GM13977 (cell line): Measurements from ENCODE around the gene ANXA6.

ENCODE experiments used
- DNase-seq: peaks from one replicate; pipeline ENCODE4 v3.0.0; 2012; ENCODE audit warnings: low spot score
- in situ Hi-C: fragments of 300-500 bp; cut with MboI; formaldehyde crosslinking; loops from one replicate; pipeline ENCODE4 v1.12.0; 2022; ENCODE audit warnings: low sequenced_read_pairs, low pct_unique_long_range_greater_than_20kb, mixed read lengths, inconsistent platforms; ENCODE audit not compliant: unreplicated experiment
- TF ChIP-seq, protein P1 (sequence below): IDR thresholded peaks from 2 replicates; pipeline ENCODE4 v1.5.1; 2012; ENCODE audit warnings: mild to moderate bottlenecking, control low read depth; ENCODE audit not compliant: insufficient read depth; ENCODE audit errors: extremely low read depth, missing control alignments

ANXA6 gene

DNA sequence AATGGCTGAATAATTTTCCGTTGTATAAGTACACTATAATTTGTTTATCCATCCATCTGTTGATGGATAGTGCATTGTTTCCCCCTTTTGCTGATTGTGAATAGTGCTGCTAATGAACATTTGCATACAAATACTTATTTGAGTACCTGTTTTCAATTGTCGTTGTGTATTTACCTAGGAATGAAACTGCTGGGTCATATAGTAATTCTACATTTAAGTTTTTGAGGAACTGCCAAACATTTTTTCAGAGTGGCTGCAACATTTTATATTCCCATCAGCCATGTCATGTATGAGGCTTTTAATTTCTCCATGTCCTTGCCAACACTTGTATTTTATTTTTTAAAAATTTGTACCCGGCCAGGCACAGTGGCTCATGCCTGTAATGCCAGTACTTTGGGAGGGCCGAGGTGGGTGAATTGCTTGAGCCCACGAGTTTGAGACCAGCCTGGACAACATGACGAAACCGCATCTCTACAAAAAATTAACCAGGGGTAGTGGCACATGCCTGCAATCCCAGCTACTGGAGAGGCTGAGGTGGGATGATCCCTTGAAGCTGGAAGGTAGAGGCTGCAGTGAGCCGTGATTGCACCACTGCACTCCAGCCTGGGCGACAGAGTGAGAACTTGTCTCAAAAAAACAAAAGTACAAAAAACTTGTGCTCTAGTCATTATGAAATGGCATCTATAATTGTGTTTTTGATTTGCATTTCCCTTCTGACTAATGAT is 2.2 kb upstream of the ANXA6 start:
- TF ChIP-seq, protein P1, sequence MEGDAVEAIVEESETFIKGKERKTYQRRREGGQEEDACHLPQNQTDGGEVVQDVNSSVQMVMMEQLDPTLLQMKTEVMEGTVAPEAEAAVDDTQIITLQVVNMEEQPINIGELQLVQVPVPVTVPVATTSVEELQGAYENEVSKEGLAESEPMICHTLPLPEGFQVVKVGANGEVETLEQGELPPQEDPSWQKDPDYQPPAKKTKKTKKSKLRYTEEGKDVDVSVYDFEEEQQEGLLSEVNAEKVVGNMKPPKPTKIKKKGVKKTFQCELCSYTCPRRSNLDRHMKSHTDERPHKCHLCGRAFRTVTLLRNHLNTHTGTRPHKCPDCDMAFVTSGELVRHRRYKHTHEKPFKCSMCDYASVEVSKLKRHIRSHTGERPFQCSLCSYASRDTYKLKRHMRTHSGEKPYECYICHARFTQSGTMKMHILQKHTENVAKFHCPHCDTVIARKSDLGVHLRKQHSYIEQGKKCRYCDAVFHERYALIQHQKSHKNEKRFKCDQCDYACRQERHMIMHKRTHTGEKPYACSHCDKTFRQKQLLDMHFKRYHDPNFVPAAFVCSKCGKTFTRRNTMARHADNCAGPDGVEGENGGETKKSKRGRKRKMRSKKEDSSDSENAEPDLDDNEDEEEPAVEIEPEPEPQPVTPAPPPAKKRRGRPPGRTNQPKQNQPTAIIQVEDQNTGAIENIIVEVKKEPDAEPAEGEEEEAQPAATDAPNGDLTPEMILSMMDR = peak; percentile 6
- no peak for DNase-seq
- in situ Hi-C loops = loop anchor here (5.0 kb wide), 1 partner anchor 38 kb away; no protein-coding TSS in a partner anchor

GRCh38 chr5:151158287-151158661 is 695 bp upstream of the ANXA6 start:
- TF ChIP-seq, protein P1 = no peak
- in situ Hi-C loops = no loop called here
- peak; percentile 49 for DNase-seq

- in situ Hi-C loops = no loop called here
- peak; percentile 60 for DNase-seq
- TF ChIP-seq, protein P1 = no peak
These were observed 815 bp downstream of the ANXA6 start for GRCh38 chr5:151156507-151157420.

DNA sequence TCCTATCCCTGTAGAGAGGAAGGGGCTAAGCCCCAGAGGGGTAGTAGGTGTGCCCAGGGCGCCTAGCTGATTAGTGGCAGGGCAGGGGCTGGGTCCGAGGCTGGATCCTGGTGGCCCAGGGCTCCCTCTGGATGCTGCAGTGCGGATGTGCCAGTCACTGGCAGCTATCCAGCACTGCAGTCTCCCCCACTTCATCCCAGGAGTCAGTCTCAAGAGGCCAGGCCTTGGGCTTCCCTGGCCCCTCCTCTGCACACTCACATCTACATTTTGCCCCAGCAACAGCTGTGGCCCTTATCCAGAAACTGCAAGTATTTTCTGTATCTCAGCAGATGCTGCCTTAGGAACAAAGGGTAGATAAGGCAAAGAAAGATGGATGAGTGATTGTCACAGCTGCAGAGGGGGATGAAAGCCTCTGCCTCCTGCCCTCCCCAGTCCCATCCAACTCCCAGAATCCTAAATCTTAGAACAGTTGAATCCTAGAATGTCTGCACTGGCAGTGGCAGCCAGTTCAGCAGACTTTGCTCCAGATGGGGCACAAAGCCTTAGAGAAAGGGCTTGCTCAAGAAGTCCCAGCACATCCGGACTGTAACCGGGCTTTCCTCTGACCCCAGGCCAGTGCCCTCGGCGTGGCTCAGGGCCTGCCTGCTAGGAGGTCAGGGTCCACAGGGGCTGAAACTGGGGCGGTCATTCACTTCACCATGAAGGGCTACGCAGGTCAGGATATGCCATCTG is 1.6 kb downstream of the ANXA6 start:
- in situ Hi-C loops = no loop called here
- DNase-seq = peak; percentile 50
- TF ChIP-seq, protein P1 = no peak

GRCh38 chr5:151154931-151155774 is 2.4 kb downstream of the ANXA6 start:
- in situ Hi-C loops = no loop called here
- TF ChIP-seq, protein P1 = no peak
- DNase-seq = no peak
